Thymus (tissue), 11 donors: ENCODE measurements around the gene CLSTN2. TPM values are rescaled to one million over a fixed set of nuclear protein-coding genes. Genes with fewer than 3 reads are reported as not detected.

Experiments used
- DNase-seq, 9 donors: peaks; one replicate each; pipeline ENCODE4 v3.0.0-alpha.2; 2013; ENCODE audit warnings: low spot score in 9 of 9, low read depth in 6 of 9, missing footprints in 1 of 9
- H3K27ac ChIP-seq, 2 donors: one replicate each; pipeline ENCODE4 v1.5.1; 2013; ENCODE audit warnings: control low read depth in 1 of 2, low read depth in 1 of 2, low read length in 1 of 2, mild to moderate bottlenecking in 1 of 2, moderate library complexity in 1 of 2
- H3K27me3 ChIP-seq, 2 donors: one replicate each; pipeline ENCODE4 v1.5.1; 2013; ENCODE audit warnings: low read length in 1 of 2; ENCODE audit not compliant: control insufficient read depth in 2 of 2, insufficient read depth in 1 of 2
- H3K36me3 ChIP-seq, 2 donors: one replicate each; pipeline ENCODE4 v1.5.1; 2013; ENCODE audit warnings: low read length in 1 of 2, mild to moderate bottlenecking in 1 of 2, moderate library complexity in 1 of 2; ENCODE audit not compliant: control insufficient read depth in 2 of 2, insufficient read depth in 2 of 2
- H3K4me1 ChIP-seq, 2 donors: one replicate each; pipeline ENCODE4 v1.5.1; 2013; ENCODE audit warnings: low read length in 2 of 2; ENCODE audit not compliant: control insufficient read depth in 2 of 2, insufficient read depth in 2 of 2
- H3K4me3 ChIP-seq, 2 donors: one replicate each; pipeline ENCODE4 v1.5.1; 2013; ENCODE audit warnings: low read length in 2 of 2, control low read depth in 1 of 2, mild to moderate bottlenecking in 1 of 2
- H3K9me3 ChIP-seq, 2 donors: one replicate each; pipeline ENCODE4 v1.5.1; 2013; ENCODE audit warnings: low read length in 1 of 2, mild to moderate bottlenecking in 1 of 2; ENCODE audit not compliant: control insufficient read depth in 2 of 2, insufficient read depth in 1 of 2
- WGBS: extraction: QIAGEN DNeasy Blood & Tissue Kit; methylation state at CpG from one replicate; pipeline ENCODE4 v1.1.7; 2013; 5-methylcytosine and 5-hydroxymethylcytosine counted together
- polyA plus RNA-seq: library from polyadenylated mRNA; stranded (reverse); fragments of 200-250 nt; gene quantifications from one replicate; pipeline ENCODE4 v1.2.3, GENCODE V29; 2013
- total RNA-seq: library from RNA; stranded (reverse); fragments of 120-200 nt; gene quantifications from one replicate; pipeline ENCODE4 v1.2.4, GENCODE V29; 2013
- donor health status: healthy.

Gene CLSTN2
- total and polyA plus RNA-seq, 2 donors: 0.25 to 0.61 TPM

DNA sequence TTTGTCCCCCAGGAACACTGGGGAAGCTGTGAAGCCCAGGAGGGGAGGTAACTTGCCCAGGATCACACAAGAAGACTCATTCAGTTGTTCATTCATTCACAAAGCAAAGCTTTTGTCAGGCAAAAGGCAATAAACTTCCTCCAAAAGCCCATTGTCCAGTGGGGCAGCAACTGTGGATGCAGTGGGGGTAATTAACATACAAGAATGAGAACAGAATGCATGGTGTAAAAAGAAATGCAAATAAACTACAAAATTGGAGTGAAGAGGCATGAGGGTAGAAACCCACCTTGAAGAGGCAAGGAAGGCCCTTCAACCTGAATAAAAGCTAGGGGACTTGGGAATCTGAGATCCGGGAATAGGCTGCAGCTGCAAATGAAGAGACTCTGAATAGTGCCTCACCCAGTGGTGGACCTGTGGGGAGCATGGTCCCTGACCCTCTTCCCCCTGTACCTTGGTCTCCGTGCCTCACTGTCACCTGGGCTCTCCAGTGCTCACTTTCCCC is 363.6 kb downstream of the CLSTN2 start:
- Histone ChIP-seq H3K9me3 (no peaks in the 10 kb centered on the region), H3K36me3 (no peaks in the 10 kb centered on the region), H3K27ac (no peak overlapping the region), H3K4me3 (no peak overlapping the region), H3K27me3 (no peaks in the 10 kb centered on the region), H3K4me1 (no peaks in the 10 kb centered on the region)
- no peak for DNase-seq
- 77% methylated on average over 2 of the region's 2 CpGs for WGBS

DNA sequence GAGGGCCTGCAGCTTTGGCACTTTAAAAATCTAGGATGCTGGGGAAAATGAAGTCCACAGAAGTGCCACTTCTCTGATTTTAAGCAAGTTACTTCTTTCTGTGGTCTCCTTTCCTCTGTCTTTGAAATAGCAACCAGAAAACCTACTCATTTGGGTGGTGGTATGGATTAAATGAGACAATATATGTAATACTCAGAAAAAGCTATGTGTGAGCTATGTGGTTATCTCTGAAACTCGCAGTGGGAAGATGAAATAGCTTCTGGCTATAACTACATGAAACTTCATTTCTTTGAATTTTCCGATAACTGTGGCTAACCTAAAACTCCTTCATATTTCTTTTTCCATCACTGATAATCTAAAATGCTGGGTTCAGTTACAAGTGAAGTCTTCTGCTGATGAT is 368.9 kb downstream of the CLSTN2 start:
- 96% methylated on average over 2 of the region's 2 CpGs for WGBS
- H3K36me3 ChIP-seq: no peaks in the 10 kb centered on the region
- no peak overlapping the region for H3K4me3 ChIP-seq
- H3K4me1 ChIP-seq: no peaks in the 10 kb centered on the region
- no peak overlapping the region for H3K27ac ChIP-seq
- H3K27me3 ChIP-seq: no peaks in the 10 kb centered on the region
- DNase-seq: no peak
- H3K9me3 ChIP-seq: no peaks in the 10 kb centered on the region

DNA sequence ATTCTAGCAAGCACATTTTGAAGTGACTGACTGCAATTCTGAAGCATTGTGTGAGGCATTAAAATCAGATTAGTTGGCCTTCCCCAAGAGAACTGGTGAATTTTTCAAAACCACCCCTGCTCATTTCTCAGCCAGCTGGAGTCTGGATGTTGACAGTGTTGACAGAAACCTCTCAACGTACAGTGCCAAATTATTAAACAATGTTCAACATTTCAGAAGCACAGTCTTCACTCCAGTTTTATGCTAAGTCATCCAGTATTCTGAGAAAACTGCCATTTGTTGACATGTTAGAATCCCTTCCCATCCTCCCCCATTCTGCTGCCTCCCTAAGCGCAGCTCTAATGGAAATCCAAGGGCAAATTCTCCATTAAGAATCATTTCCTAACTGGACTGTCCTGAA is 373.6 kb downstream of the CLSTN2 start:
- Histone ChIP-seq H3K36me3 (no peaks in the 10 kb centered on the region), H3K4me3 (no peak overlapping the region), H3K27ac (no peak overlapping the region), H3K9me3 (no peaks in the 10 kb centered on the region), H3K27me3 (no peaks in the 10 kb centered on the region), H3K4me1 (no peaks in the 10 kb centered on the region)
- no peak for DNase-seq
- WGBS: 92% methylated on average over 2 of the region's 2 CpGs

DNA sequence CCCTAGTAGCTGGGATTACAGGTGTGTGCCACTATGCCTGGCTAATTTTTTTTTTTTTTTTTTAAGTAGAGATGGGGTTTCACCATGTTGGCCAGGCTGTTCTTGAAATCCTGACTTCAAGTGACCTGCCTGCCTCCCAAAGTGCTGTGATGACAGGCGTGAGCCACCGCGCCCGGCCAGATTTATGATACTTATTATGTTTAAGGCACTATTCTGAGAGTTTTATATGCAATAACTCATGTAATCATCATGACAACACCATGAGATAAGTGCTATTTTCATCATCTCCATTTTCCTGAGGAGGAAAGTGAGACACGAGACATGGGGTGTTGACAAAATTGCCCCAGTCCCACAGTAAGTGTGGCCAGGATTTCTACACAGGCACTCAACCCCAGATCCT is 376.4 kb downstream of the CLSTN2 start:
- Histone ChIP-seq H3K36me3 (no peaks in the 10 kb centered on the region), H3K4me1 (no peaks in the 10 kb centered on the region)
- WGBS: 97% methylated on average over 5 of the region's 5 CpGs

DNA sequence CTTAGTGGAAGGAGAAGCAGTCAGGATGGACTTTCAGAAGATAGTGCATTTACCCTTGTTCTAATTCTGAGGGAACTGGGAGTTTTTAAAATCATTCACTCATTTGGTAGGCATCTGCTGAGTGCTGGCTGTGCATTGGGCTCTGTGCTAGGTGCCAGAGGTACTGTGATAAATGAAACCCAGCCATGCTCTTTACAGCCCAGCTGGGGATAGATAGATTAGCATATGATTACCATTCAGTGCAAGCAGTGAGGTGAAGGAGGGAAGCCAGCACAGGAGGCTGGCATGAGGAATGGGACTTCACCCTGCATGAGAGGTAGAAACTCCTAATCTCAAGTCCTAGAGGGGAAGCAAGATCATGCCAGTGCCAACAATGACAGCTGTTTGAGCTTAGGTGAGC is 381.0 kb downstream of the CLSTN2 start:
- H3K27me3 ChIP-seq: no peaks in the 10 kb centered on the region
- no peak overlapping the region for H3K4me3 ChIP-seq
- no peaks in the 10 kb centered on the region for H3K36me3 ChIP-seq
- H3K9me3 ChIP-seq: no peaks in the 10 kb centered on the region
- H3K27ac ChIP-seq: no peak overlapping the region
- H3K4me1 ChIP-seq: no peaks in the 10 kb centered on the region
- DNase-seq: no peak

More for the DNA sequence above, 376.4 kb downstream of the CLSTN2 start:
- Histone ChIP-seq H3K4me3 (no peak overlapping the region), H3K9me3 (no peaks in the 10 kb centered on the region), H3K27ac (no peak overlapping the region), H3K27me3 (no peaks in the 10 kb centered on the region)
- DNase-seq: no peak

DNA sequence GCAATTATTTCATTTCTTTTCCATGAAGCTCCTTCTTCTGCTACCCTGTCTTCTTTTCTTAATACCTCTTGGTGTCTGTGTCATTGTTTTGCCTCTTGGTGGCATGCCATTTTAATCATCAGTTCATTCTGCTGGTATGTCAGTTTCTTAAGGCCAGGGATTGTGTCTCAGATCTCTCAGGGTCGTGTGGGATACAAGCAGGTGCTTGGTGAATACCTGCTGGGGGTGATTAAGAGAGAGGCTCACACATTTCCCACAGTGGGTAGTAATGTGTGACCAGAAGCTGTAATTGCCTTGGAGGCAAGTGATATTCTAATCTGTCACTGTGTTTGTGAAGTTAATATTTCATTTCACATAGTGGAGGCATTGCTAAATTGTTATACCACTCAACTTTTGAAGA is 381.5 kb downstream of the CLSTN2 start:
- Histone ChIP-seq H3K27me3 (no peaks in the 10 kb centered on the region), H3K27ac (no peak overlapping the region), H3K4me3 (no peak overlapping the region), H3K4me1 (no peaks in the 10 kb centered on the region), H3K36me3 (no peaks in the 10 kb centered on the region), H3K9me3 (no peaks in the 10 kb centered on the region)
- DNase-seq: no peak
- WGBS: 55% methylated on average over 1 of the region's 1 CpG

DNA sequence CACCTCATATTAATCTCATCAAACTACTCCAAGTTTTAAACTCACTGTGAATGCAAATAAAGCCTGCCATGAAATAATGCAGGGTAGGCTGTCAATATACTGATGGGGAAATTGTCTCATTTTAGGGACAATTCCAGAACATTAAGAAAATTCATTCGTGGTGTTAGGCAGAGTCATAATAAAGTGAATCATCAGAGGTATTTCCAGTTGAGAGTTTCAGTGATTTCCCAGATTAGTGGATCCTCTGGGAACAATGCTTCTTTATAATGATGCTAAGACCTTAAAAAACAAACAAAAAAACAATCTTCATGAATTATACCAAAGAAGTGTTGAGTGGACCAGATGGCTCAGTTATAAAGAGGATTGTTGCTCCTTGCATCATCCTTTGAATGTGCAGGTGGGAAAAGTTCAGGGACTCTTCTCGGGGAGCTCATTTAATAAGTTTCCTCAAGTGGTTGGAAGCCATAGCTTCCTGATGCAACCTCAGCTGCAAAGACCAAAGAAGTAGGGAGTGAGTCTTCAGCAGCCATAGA is 381.9 kb downstream of the CLSTN2 start:
- no peaks in the 10 kb centered on the region for H3K9me3 ChIP-seq
- WGBS: 81% methylated on average over 2 of the region's 2 CpGs
- no peaks in the 10 kb centered on the region for H3K27me3 ChIP-seq
- no peak overlapping the region for H3K4me3 ChIP-seq
- no peak overlapping the region for H3K27ac ChIP-seq
- no peaks in the 10 kb centered on the region for H3K36me3 ChIP-seq
- no peaks in the 10 kb centered on the region for H3K4me1 ChIP-seq
- no peak for DNase-seq

DNA sequence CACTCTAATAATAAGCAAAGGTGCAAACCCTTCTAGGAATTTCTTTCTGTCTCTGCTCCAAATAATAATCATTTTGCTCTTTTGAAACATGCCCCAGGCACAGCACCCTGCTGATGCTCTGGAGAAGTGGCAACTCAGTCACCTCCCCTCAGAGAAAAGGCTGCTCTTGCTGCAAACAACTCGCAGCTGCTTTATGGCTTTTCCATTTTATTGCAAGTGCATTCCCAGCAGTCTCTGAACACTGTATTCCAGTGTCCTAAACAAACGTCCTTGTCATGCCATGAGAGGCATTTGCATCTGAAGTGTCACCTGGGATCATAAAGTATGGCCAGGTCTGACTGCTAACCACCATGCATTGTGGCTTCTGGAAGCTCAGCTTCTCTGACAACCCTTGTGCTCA is 384.8 kb downstream of the CLSTN2 start:
- H3K27ac ChIP-seq: no peak overlapping the region
- no peaks in the 10 kb centered on the region for H3K27me3 ChIP-seq
- no peak overlapping the region for H3K4me3 ChIP-seq
- H3K36me3 ChIP-seq: no peaks in the 10 kb centered on the region
- no peaks in the 10 kb centered on the region for H3K4me1 ChIP-seq
- 69% methylated on average over 2 of the region's 2 CpGs for WGBS
- no peak for DNase-seq
- no peaks in the 10 kb centered on the region for H3K9me3 ChIP-seq

DNA sequence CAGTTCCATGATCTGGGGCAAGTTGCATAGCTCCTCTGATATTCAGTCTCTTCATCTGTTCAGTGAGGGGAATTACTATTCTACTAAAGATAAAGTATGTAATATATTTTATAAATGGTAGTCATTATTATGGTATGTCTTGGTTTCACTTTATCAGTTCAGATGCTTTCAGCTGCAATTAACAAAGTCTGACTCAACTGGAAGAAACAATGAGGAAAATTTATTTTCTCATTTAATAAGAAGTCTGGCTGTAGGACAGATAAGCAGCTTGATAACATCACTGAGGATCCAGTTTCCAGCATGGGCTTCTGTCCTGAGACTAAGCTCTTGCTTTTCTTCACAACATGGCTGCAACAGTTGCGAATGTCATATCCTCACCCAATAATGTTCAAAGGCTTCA is 388.6 kb downstream of the CLSTN2 start:
- no peaks in the 10 kb centered on the region for H3K9me3 ChIP-seq
- no peak for DNase-seq
- H3K27me3 ChIP-seq: no peaks in the 10 kb centered on the region
- no peaks in the 10 kb centered on the region for H3K4me1 ChIP-seq
- H3K4me3 ChIP-seq: no peak overlapping the region
- H3K36me3 ChIP-seq: no peaks in the 10 kb centered on the region
- no peak overlapping the region for H3K27ac ChIP-seq
- WGBS: 97% methylated on average over 1 of the region's 1 CpG

DNA sequence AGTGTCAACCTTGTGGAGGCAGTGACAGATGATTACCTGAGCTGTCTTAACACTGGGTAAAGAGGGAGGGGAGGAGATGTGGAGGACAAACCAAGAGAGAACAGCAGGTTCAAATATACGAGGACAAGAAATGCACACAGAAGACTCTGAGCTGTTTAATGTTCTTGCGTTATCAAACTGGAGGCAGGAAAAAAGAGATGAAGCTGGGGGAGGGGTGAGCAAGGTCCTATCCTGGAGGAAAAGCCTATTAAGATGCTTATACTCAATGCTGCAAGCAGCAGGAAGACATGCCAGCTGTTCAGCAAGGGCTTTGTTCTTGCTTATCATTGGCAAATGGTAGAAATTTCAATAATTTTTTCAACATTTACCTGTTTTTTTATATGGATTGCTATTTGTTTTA is 397.1 kb downstream of the CLSTN2 start:
- Histone ChIP-seq H3K27ac (no peak overlapping the region), H3K9me3 (no peaks in the 10 kb centered on the region), H3K27me3 (no peaks in the 10 kb centered on the region), H3K36me3 (no peaks in the 10 kb centered on the region), H3K4me1 (no peaks in the 10 kb centered on the region), H3K4me3 (no peak overlapping the region)
- 33% methylated on average over 2 of the region's 2 CpGs for WGBS
- DNase-seq: no peak
